ENCODE measurements around the gene CFAP92. TPM values are rescaled to one million over a fixed set of nuclear protein-coding genes. Genes with fewer than 3 reads are reported as not detected.

Gene CFAP92
- total RNA-seq, 1 experiment from 2014 or later = not detected

DNA sequence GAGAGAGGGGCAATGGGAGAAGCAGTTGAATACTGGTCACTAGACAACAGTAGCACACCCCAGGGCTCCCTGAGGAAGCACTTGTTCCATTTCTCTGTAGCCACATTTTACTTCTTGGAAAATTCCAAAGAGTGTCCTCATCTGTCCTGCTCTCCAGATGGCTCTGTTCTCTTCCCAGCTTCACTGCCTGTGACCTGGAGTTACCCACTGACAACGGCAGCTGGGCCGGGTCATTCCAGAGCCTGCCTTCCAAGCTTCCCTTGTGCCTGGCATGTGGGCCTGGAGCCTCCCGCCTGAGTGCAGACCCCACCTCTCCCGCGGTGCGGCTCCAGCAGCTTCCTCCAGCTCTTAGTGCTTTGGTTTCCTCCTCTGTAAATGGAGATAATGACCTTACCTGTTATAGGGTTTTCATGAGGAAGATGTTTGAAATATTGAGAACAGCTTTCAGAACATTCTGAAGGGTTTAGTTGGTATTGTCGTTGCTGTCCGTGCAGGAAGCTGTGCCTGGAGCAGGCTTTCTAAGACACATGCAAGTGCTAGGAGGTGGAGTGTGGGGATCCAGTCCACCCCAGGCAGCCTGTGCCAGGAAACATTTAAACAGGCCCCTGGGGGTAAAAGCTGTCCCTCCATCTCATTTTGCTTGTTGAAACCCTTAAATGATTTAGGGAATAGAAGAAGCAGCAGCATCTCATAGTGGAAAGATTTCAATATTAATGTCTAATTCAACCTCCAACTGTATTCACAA is 32.0 kb upstream of the CFAP92 start:
- DNase-seq (ENCODE audit: low read depth) = no peak

DNA sequence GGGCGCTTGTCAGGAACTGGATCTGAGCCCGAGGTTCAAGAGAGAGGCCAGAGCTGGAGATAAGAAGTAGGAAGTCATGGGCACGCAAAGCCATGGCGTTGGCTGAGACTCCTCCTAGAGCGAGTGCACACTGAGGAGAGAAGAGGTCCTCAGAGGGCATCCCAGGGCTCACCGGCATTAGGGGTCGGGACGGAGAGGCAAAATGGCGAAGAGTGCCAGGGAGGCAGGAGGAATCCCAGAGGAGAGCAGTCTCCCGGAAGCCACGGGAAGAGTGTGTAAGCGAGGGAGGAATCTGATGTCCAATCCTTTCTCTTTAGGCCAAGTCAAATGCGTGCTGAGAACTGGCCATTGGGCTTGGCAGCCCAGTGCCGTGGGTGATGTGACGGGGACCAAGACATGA is 31.2 kb upstream of the CFAP92 start:
- DNase-seq (ENCODE audit: low read depth) = no peak

DNA sequence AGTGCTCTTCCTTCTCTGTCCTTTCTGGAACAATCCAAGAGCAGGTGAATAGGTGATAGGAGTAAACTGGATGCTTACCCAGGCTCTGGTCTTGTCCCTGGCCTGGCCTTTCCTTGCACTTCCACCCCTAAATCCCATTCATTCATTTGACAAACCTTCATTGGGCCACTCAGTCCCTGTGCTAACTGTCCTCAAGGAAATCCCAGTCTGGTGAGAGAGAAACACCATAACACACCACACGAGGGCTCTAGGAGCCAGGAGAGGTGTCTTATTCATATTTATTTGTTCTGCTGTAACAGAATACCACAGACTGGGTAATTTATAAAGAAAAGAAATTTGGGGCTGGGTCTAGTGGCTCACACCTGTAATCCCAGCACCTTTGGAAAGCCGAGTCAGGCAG is 30.0 kb upstream of the CFAP92 start:
- no peak for DNase-seq (ENCODE audit: low read depth)

DNA sequence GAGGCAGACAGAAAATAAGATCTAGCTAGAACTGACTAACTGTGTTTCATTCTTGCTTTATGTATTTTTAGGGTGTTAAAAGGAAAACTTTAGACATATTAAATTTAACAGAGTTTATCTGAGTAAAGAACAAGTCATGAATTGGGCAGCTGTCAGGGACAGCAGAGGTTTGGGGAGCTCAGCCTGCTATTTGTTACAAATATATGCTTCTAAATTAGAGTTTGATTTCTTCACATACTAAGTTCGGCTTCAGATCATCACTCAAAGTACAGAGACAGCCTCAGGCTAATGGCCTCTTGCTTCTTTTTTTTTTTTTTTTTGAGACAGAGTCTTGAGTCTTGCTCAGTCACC is 29.1 kb upstream of the CFAP92 start:
- DNase-seq (ENCODE audit: low read depth) = no peak

DNA sequence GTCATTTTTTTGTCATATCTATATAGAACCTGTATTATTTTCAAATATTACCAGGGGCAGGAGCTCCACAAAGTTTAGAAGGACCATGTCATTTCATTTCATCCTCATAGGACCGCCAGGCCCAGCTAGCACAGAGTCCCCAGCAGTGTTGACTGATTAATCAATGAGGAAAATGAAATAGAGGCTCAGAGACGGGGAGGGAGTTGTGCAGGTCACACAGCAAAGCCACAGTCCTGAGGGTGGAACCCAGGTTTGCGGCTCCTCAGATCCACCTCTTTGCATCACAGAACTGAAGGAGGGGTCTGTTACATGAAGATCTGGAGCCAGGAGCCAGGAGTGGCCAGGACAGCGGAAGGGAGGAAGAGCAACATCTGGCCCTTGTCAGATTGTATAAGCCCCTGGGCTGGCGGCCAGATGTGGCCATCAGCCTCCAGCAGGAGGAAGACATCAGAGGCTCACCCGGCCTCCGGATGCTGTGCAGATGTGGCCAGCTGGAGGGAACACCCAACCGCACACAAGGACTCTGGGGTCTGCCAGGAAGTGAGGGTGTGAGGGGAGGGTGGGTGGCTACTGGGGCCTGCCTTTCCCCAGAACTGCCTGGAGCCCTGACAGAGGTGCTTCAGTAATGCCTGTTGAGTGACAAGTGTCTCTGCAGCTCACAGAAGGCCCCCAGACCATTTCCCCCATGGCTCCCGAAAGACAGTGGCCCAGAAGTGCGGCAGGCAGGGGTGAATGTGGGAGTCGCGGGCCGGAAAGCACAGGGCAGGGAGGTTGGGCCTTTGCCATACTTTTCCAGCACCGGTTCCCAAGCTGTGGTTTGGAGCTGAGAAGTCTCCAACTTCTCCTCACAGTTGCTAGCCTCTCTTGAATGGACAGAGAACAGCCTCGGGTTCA is 28.5 kb upstream of the CFAP92 start:
- DNase-seq (ENCODE audit: low read depth) = no peak

- DNase-seq (ENCODE audit: low read depth) = no peak
These were observed 27.3 kb upstream of the CFAP92 start for GRCh38 chr3:129021140-129021551.

GRCh38 chr3:129020691-129021090 is 26.8 kb upstream of the CFAP92 start:
- no peak for DNase-seq (ENCODE audit: low read depth)

GRCh38 chr3:129019266-129019665 is 25.4 kb upstream of the CFAP92 start:
- no peak for DNase-seq (ENCODE audit: low read depth)

- DNase-seq (ENCODE audit: low read depth) = no peak
These were observed 24.9 kb upstream of the CFAP92 start for GRCh38 chr3:129018751-129019150.

GRCh38 chr3:129018271-129018670 is 24.4 kb upstream of the CFAP92 start:
- no peak for DNase-seq (ENCODE audit: low read depth)

- DNase-seq (ENCODE audit: low read depth) = no peak
These were observed 23.6 kb upstream of the CFAP92 start for GRCh38 chr3:129017484-129017899.

GRCh38 chr3:129016720-129017483 is 23.0 kb upstream of the CFAP92 start:
- no peak for DNase-seq (ENCODE audit: low read depth)

- no peak for DNase-seq (ENCODE audit: low read depth)
These were observed 22.5 kb upstream of the CFAP92 start for GRCh38 chr3:129016356-129016719.

DNA sequence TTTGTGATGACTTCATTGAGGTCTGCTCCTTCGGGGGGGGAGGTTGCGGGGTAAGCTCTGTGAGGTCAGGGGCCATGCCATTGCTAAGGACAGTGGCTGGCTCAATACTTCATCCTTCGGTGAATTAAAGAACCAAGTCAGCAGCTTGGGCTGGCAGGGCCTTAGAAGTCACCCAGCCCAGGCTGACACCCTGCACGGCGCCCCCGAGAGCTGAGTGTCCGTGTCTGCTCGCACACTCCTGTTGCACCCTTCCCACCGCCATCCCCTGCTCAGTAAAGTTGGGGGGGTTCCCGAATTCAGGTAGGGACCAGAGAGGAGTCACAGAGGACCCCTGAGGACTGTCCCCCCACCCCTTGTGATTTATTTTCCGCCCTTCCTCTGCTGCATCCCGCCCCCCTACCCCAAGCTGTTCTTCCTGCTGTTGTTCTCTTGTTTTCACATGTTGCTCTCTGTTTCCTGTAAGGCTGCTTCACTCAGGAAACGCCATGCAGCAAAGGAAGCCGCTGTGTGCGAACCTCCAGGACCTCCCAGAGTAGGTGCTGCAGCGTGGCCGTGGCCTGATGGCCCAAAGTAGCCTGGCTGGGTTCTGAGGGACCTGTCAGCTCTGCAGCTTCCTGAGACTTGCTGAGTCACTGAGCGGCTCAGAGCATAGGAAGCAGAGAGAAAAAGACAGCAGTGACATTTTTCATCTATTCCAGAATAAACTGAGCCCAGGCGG is 21.7 kb upstream of the CFAP92 start:
- no peak for DNase-seq (ENCODE audit: low read depth)

GRCh38 chr3:129014793-129015345 is 21.0 kb upstream of the CFAP92 start:
- DNase-seq (ENCODE audit: low read depth) = no peak

- DNase-seq (ENCODE audit: low read depth) = no peak
These were observed 20.3 kb upstream of the CFAP92 start for GRCh38 chr3:129014148-129014547.

- DNase-seq (ENCODE audit: low read depth) = no peak
These were observed 19.6 kb upstream of the CFAP92 start for GRCh38 chr3:129013491-129013891.

- DNase-seq (ENCODE audit: low read depth) = no peak
These were observed 16.6 kb upstream of the CFAP92 start for GRCh38 chr3:129010310-129010956.

DNA sequence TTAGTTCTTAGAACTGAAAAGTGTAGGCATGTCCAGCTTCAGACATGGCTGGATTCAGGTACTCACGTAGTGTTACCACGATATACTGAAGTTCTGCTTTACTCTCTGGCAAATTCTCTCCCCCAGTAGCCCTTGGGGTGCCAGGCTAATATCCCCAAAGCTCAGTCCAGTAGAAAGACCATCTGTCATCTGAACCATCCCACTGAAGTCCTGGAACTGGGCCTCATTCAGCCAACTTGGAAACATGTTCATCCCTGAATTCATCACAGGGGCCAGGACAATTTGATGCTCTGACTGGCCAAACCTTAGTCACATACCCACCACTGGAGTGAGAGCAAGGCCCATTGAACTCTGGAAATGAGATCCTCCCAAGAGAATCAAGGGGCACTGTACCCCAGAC is 15.4 kb upstream of the CFAP92 start:
- DNase-seq (ENCODE audit: low read depth) = no peak

DNA sequence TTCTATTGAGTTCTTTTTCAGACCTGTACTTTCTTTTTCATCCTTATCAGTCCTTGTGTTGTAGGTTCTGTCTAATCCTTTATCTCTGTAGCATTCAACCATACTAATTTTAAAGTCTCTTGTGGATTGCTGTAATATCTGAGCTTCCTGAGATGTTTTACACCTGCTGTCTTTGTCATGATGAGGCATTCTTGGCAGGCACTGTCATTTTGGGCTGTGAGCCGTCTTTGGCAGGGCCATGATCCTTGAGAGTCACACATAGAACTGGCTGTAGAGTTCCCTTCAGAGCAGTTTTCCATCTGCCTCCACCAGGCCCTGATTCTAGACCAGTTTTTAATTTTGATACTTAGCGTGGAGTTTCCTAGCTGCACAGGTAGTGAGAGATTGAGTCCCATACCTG is 13.9 kb upstream of the CFAP92 start:
- no peak for DNase-seq (ENCODE audit: low read depth)

GRCh38 chr3:129006864-129007263 is 13.0 kb upstream of the CFAP92 start:
- DNase-seq (ENCODE audit: low read depth) = no peak
